MM.1S (cell line): ENCODE measurements around the gene PRDM10.

Experiments used
- DNase-seq: peaks from one replicate; pipeline ENCODE4 v3.0.0-alpha.2; 2015
- H2AFZ ChIP-seq: fragments of 300-600 bp; sonication (generic); 2 replicates; pipeline ENCODE4 v1.6.0; 2016; ENCODE audit warnings: antibody characterized with exemption, low read length
- H3F3A ChIP-seq: fragments of 300-600 bp; sonication (generic); 2 replicates; pipeline ENCODE4 v1.6.1; 2016; ENCODE audit warnings: mild to moderate bottlenecking, antibody characterized with exemption, low read length, moderate library complexity, mixed read lengths; ENCODE audit not compliant: insufficient read depth
- H3K27ac ChIP-seq: fragments of 300-600 bp; sonication (generic); 2 replicates; pipeline ENCODE4 v1.5.1; 2016; ENCODE audit warnings: mild to moderate bottlenecking, low read length
- H3K27me3 ChIP-seq: fragments of 300-600 bp; sonication (generic); replicated peaks from 2 replicates; pipeline ENCODE4 v1.6.0; 2016; ENCODE audit warnings: low read length; ENCODE audit not compliant: insufficient read depth
- H3K36me3 ChIP-seq: fragments of 300-600 bp; sonication (generic); replicated peaks from 2 replicates; pipeline ENCODE4 v1.6.1; 2016; ENCODE audit warnings: mild to moderate bottlenecking, low read length, mixed read lengths; ENCODE audit not compliant: insufficient read depth
- H3K4me1 ChIP-seq: fragments of 300-600 bp; sonication (generic); 2 replicates; pipeline ENCODE4 v1.6.1; 2016; ENCODE audit warnings: low read length, mixed read lengths
- H3K4me2 ChIP-seq: fragments of 300-600 bp; sonication (generic); 2 replicates; pipeline ENCODE4 v1.6.0; 2016; ENCODE audit warnings: low read depth, low read length
- H3K4me3 ChIP-seq: fragments of 300-600 bp; sonication (generic); 2 replicates; pipeline ENCODE4 v1.5.1; 2016; ENCODE audit warnings: low read length, mixed read lengths
- H3K79me2 ChIP-seq: fragments of 300-600 bp; sonication (generic); 2 replicates; pipeline ENCODE4 v1.6.1; 2016; ENCODE audit warnings: mixed run types, low read length, mixed read lengths
- H3K9ac ChIP-seq: fragments of 300-600 bp; sonication (generic); 2 replicates; pipeline ENCODE4 v1.6.1; 2016; ENCODE audit warnings: low read length, mixed read lengths
- H3K9me2 ChIP-seq: fragments of 300-600 bp; sonication (generic); replicated peaks from 2 replicates; pipeline ENCODE4 v1.6.1; 2016; ENCODE audit warnings: mild to moderate bottlenecking, low read length, mixed read lengths; ENCODE audit not compliant: insufficient read depth
- H3K9me3 ChIP-seq: fragments of 300-600 bp; sonication (generic); replicated peaks from 2 replicates; pipeline ENCODE4 v1.6.1; 2016; ENCODE audit warnings: mild to moderate bottlenecking, low read length, mixed read lengths; ENCODE audit not compliant: insufficient read depth
- H4K20me1 ChIP-seq: fragments of 300-600 bp; sonication (generic); 2 replicates; pipeline ENCODE4 v1.6.1; 2016; ENCODE audit warnings: mild to moderate bottlenecking, low read length, moderate library complexity, mixed read lengths; ENCODE audit not compliant: insufficient read depth
- CTCF ChIP-seq: fragments of 300-600 bp; sonication (generic); IDR thresholded peaks from 2 replicates; pipeline ENCODE4 v1.5.1; 2016; ENCODE audit warnings: antibody characterized with exemption, low read length, mixed read lengths
- EZH2 ChIP-seq: fragments of 300-600 bp; sonication (generic); optimal IDR thresholded peaks from 2 replicates; pipeline ENCODE3; 2017; ENCODE audit warnings: low read depth, mild to moderate bottlenecking, antibody characterized with exemption, low read length, mixed read lengths
- EZH2phosphoT487 ChIP-seq: fragments of 300-600 bp; sonication (generic); IDR thresholded peaks from 2 replicates; pipeline ENCODE4 v1.6.1; 2018; ENCODE audit warnings: antibody characterized with exemption, low read length

PRDM10 gene

GRCh38 chr11:129856036-129856435 lies 146.6 kb downstream of the PRDM10 start:
- H4K20me1 ChIP-seq: no peaks in the 10 kb centered on the region
- H2AFZ ChIP-seq: no peak overlapping the region
- H3K4me2 ChIP-seq: no peak overlapping the region
- no peaks in the 10 kb centered on the region for H3K9me2 ChIP-seq
- no peaks in the 10 kb centered on the region for H3K79me2 ChIP-seq
- no peaks in the 10 kb centered on the region for H3F3A ChIP-seq
- DNase-seq: no peak
- H3K27me3 ChIP-seq: no peaks in the 10 kb centered on the region
- H3K9me3 ChIP-seq: no peaks in the 10 kb centered on the region
- H3K4me1 ChIP-seq: no peaks in the 10 kb centered on the region
- no peak overlapping the region for H3K4me3 ChIP-seq
- no peak overlapping the region for H3K27ac ChIP-seq
- H3K36me3 ChIP-seq: no peaks in the 10 kb centered on the region
- H3K9ac ChIP-seq: no peak overlapping the region
- TF ChIP-seq EZH2phosphoT487: no peak
- no peak for TF ChIP-seq CTCF
- no peak for TF ChIP-seq EZH2

GRCh38 chr11:129855086-129855485 lies 147.5 kb downstream of the PRDM10 start:
- no peak for DNase-seq

GRCh38 chr11:129854232-129854805 lies 148.3 kb downstream of the PRDM10 start:
- Histone ChIP-seq H3K9ac (no peak overlapping the region), H3K79me2 (no peaks in the 10 kb centered on the region), H3K4me3 (no peak overlapping the region), H3K4me1 (no peaks in the 10 kb centered on the region), H3K9me3 (no peaks in the 10 kb centered on the region), H3K27ac (no peak overlapping the region), H4K20me1 (no peaks in the 10 kb centered on the region), H3K27me3 (no peaks in the 10 kb centered on the region), H3K4me2 (no peak overlapping the region), H2AFZ (no peak overlapping the region), H3K9me2 (no peaks in the 10 kb centered on the region), H3K36me3 (no peaks in the 10 kb centered on the region), H3F3A (no peaks in the 10 kb centered on the region)
- TF ChIP-seq EZH2phosphoT487 (no peak), EZH2 (no peak), CTCF (no peak)
- no peak for DNase-seq

More at GRCh38 chr11:129855086-129855485, 147.5 kb downstream of the PRDM10 start:
- no peaks in the 10 kb centered on the region for H4K20me1 ChIP-seq
- no peak overlapping the region for H2AFZ ChIP-seq
- no peaks in the 10 kb centered on the region for H3K9me2 ChIP-seq
- H3K4me3 ChIP-seq: no peak overlapping the region
- H3K27ac ChIP-seq: no peak overlapping the region
- TF ChIP-seq EZH2 (no peak), EZH2phosphoT487 (no peak), CTCF (no peak)
- no peak overlapping the region for H3K9ac ChIP-seq
- H3K36me3 ChIP-seq: no peaks in the 10 kb centered on the region
- H3K4me2 ChIP-seq: no peak overlapping the region
- H3K4me1 ChIP-seq: no peaks in the 10 kb centered on the region
- no peaks in the 10 kb centered on the region for H3K9me3 ChIP-seq
- no peaks in the 10 kb centered on the region for H3F3A ChIP-seq
- H3K27me3 ChIP-seq: no peaks in the 10 kb centered on the region
- no peaks in the 10 kb centered on the region for H3K79me2 ChIP-seq
